HG02759 (cell line): ENCODE measurements around the gene MRPL12.
"Not testable (repeated sequence)": the region's sequence is repeated elsewhere in the genome, so short reads cannot be mapped to it uniquely, and the experiment has no call there.

ENCODE experiments used
- ATAC-seq: cut with Tn5 transposase; IDR thresholded peaks from one replicate; pipeline ENCODE4 v1.9.1; 2021; ENCODE audit warnings: mild to moderate bottlenecking, moderate library complexity; ENCODE audit not compliant: unreplicated experiment

Gene MRPL12

GRCh38 chr17:81737947-81738800 lies 35.0 kb downstream of the MRPL12 start:
- ATAC-seq, result no peak

GRCh38 chr17:81738801-81739393 lies 35.7 kb downstream of the MRPL12 start:
- ATAC-seq, result no peak

DNA sequence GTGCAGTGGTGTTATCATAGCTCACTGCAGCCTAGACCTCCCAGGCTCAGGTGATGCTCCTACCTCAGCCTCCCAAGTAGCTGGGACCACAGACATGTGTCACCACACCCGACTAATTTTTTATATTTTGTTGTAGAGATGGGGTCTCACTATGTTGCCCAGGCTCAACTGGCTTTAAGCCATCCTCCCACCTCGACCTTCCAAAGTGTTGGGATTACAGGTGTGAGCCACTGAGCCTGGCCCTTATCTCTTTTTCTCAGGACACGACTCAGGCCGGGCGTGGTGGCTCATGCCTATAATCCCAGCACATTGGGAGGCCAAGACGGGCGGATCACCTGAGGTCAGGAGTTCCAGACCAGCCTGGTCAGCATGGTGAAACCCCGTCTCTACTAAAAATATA lies 36.4 kb downstream of the MRPL12 start:
- ATAC-seq, result not testable (repeated sequence)

DNA sequence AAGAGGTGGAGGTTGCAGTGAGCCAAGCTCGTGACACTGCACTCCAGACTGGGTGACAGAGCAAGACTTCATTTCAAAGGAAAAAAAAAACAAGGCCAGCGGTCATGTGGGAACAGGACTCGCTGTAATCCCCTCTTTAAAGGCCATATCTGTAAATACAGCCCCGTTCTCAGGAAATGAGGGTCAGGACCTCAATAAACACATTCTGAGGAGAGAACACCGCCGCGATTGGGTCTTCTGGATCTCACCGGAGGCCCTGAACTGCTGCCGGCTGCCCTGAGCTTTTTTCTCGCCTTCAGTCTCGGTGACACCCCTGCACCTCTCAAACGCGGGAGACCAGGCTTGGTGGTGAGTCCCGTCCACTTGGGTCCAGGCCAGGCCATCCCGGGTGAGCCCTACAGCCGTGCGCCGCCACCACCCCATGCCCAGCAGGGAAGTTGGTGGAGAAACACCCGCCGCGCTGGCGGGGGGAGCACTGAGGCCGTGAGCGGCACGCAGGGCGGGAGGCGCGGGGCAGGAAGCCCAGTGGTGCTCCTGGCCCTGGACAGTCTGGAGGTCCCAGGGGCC lies 37.3 kb downstream of the MRPL12 start:
- no peak for ATAC-seq

- no peak for ATAC-seq
These were observed 38.0 kb downstream of the MRPL12 start for GRCh38 chr17:81741049-81741593.

- ATAC-seq, result no peak
These were observed 38.7 kb downstream of the MRPL12 start for GRCh38 chr17:81741594-81742452.
